GM21360 (cell line): ENCODE measurements around the gene SCAMP2.
"Not testable (repeated sequence)": the region's sequence is repeated elsewhere in the genome, so short reads cannot be mapped to it uniquely, and the experiment has no call there.

Experiments used
- ATAC-seq: cut with Tn5 transposase; IDR thresholded peaks from one replicate; pipeline ENCODE4 v1.9.1; 2021; ENCODE audit warnings: mild to moderate bottlenecking, moderate library complexity; ENCODE audit not compliant: unreplicated experiment

SCAMP2 gene, protein sequence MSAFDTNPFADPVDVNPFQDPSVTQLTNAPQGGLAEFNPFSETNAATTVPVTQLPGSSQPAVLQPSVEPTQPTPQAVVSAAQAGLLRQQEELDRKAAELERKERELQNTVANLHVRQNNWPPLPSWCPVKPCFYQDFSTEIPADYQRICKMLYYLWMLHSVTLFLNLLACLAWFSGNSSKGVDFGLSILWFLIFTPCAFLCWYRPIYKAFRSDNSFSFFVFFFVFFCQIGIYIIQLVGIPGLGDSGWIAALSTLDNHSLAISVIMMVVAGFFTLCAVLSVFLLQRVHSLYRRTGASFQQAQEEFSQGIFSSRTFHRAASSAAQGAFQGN

GRCh38 chr15:74873036-74873755 is at the start of gene SCAMP2:
Gene SCAMP2 (minus strand): TSS chr15:74873365. CDS start chr15:74873255, 110 bp downstream.
- ATAC-seq = peak; percentile 58

- ATAC-seq = no peak
Measured at GRCh38 chr15:74920456-74920855, 47.3 kb upstream of the SCAMP2 start.

GRCh38 chr15:74917676-74918075 is 44.5 kb upstream of the SCAMP2 start:
- ATAC-seq = no peak

GRCh38 chr15:74913799-74914198 is 40.6 kb upstream of the SCAMP2 start:
- not testable (repeated sequence) for ATAC-seq

GRCh38 chr15:74913041-74913440 is 39.9 kb upstream of the SCAMP2 start:
- no peak for ATAC-seq

- ATAC-seq = no peak
Measured at GRCh38 chr15:74908635-74909034, 35.5 kb upstream of the SCAMP2 start.

GRCh38 chr15:74907163-74907870 is 34.2 kb upstream of the SCAMP2 start:
- ATAC-seq = no peak

GRCh38 chr15:74906450-74907162 is 33.4 kb upstream of the SCAMP2 start, which contains the start of gene FAM219B:
Gene FAM219B (minus strand): TSS chr15:74906851. CDS start chr15:74906800, 51 bp downstream.
- ATAC-seq = peak; percentile 78

DNA sequence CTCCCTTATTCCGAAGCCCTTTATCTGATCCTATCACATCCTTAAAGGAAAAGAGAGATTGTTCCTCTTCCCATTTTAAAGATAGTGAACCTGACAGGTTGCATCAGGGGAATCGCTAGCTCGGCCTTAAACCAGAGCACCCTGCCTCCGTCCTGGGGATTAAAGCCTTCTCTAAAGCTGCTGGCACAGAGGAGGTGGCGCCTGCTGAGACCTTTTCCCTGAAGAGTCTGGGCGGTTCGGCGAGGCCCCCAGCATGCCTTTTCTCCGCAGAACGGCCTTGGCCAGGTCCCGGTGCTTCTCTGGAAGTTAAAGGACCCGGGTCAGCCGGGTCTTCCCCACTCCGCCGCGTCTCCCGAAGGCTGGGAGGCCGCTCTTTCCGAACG is 32.9 kb upstream of the SCAMP2 start:
- no peak for ATAC-seq

DNA sequence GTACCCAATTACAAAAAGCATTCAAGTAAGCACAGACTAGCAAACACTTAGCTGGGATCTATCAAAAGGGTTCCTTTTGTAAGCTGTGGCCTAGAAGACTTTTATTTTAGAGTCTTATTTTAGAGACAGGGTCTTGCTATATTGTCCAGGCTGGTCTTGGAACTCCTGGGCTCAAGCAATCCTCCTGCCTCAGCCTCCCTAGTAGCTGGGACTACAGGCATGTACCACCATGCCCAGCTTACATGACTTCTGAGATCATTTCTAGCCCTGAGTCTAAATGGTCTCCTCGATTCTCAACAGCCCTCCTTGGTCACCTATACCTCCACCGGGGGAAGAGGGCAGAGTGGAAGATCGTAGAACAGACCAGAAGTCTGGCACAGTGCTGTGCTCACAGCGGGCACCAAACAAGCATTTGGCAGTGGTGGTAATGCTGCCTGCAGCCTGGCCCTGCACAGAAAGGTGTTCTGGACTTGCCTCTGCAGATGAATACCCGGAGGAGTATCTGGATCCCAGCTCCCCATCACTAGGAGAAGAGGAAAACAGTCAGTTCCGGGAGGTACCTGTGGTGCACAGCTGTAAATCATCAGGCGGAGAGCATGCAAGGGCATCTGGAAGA is 31.1 kb upstream of the SCAMP2 start:
- no peak for ATAC-seq

DNA sequence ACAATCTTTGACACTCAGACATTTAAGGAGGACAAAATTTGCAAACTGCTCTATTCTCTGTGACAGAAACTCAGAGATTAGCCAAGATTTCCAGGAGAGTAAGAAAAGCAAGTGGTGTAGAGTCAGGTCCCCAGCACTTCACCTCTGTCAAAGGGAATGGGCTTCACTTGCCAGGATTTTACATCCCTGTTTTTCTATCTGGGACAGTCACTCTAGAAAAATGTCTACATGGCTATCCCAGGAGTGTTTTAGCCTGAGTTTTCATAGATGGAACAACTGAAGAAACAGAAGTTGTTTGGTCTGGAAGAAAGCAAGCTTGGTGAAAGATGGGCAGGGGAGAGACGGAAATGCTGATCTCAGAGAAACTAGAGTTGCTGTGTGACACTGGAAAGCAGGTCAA is 30.5 kb upstream of the SCAMP2 start:
- ATAC-seq = no peak

GRCh38 chr15:74902295-74903075 is 29.3 kb upstream of the SCAMP2 start:
- ATAC-seq = no peak

GRCh38 chr15:74901612-74902063 is 28.5 kb upstream of the SCAMP2 start:
- no peak for ATAC-seq

DNA sequence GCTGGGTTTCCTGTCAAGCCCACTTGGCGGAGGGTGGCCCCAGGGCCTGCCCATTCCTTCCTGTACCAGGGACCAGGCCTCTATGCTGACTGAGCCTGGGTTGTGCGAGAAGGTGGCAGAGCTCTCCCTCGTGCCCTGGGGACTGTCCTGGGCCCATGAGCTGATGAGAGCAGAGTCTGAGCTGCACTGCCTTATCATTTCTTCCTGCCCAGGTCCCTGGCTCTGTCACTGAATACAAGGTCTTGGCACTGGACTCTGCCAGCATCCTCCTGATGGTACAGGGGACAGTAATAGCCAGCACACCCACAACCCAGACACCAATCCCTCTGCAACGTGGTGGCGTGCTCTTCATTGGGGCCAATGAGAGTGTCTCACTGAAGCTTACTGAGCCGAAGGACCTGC is 24.1 kb upstream of the SCAMP2 start:
- no peak for ATAC-seq

- ATAC-seq = no peak
Measured at GRCh38 chr15:74896316-74896715, 23.2 kb upstream of the SCAMP2 start.

DNA sequence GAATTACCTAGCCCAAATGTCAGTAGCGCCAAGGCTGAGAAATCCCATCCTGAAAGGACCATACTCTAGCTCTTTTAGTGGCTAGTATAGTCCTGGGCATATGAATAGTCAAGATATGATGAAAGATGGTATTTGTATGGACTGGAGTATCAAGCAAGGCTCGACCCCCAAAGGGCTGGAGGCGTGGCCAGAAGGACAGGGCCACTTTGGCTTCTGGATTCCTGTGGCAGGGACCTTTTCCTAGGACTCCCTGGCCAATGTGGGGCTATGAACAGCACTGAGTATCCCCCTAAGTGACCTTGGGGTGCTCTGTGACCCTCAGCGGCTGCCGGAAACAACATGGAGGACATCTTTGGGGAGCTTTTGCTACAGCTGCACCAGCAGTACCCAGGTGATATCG is 22.7 kb upstream of the SCAMP2 start:
- ATAC-seq = no peak

DNA sequence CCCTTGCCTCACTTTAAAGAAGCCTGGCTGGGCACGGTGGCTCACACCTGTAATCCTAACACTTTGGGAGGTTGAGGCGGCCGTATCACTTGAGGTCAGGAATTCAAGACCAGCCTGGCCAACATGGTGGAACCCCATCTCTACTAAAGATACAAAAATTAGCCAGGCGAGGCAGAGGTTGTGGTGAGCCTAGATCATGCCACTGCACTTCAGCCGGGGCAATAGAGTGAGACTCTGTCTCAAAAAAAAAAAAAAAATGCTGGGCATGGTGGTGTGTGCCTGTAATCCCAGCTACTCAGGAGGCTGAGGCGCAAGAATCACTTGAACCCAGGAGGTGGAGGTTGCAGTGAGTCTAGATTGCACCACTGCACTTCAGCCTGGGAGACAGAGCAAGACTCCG is 21.2 kb upstream of the SCAMP2 start:
- not testable (repeated sequence) for ATAC-seq

DNA sequence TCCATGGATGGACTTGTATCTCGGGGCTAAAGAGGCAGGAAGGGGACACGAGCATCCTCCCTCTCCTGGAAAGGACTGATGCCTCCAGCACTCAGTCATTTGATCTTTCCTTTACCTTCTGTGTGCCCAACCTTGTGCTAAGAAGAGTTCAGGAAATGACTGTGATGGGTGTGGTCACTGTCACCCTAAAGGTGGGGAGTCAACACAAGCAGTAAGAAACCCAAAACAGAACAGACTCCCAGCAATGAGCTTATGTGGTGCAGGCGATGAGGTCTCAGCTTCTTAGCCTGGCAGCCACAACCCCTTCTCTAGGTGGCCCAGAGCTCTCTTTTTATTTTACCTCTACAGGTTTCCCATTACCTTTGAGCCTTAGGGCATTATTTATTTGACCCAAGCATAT is 20.5 kb upstream of the SCAMP2 start:
- ATAC-seq = no peak

GRCh38 chr15:74892931-74893330 is 19.8 kb upstream of the SCAMP2 start:
- ATAC-seq = no peak

DNA sequence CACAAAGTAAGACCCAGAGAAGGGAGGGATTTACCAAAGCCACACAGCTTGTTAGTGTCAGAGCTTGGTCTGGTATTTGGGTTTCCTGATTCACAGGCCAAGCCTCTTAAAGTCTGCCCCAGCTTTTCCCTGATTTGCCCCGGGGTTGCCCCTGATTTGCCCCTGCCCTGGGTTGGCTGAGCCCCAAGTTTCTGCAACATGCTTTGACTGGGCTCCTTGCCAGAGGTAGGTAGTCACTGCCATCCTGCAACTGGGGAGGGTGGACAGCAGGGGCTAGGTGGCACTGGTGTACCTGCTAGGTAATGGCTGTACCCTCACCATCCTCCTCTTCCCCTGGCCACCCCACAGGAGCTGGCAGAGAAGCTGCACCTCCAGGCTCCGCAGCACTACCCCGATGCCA is 19.1 kb upstream of the SCAMP2 start:
- ATAC-seq = no peak
